K562 (cell line): Measurements from ENCODE around the gene ENC1. TPM values are rescaled to one million over a fixed set of nuclear protein-coding genes. Genes with fewer than 3 reads are reported as not detected.

Experiments
- ATAC-seq: fragments of 200-7000 bp; cut with Tn5 transposase; 3 replicates; pipeline ENCODE4 v1.9.1; 2020; ENCODE audit warnings: moderate library complexity
- BruUV-seq: library from RNA; stranded (reverse); fragments of 400-500 nt; replicated peaks from 2 replicates; lab custom pipeline; 2021; lab: Mats Ljungman, UMichigan
- CTCF ChIA-PET: fragments of 300-600 bp; formaldehyde crosslinking; extraction: SDS; loops from one replicate; lab custom pipeline; 2021; ENCODE audit warnings: low intra/inter-chr PET ratio; lab: Yijun Ruan, JAX
- POLR2A ChIA-PET: fragments of 300-600, 350-650 bp; sonication (Branson Sonifier 250); formaldehyde crosslinking; extraction: SDS; loops from one replicate; lab custom pipeline; 2021; ENCODE audit warnings: antibody characterized with exemption, inconsistent platforms; lab: Yijun Ruan, JAX
- DNase-seq, 4 experiments: peaks; one replicate each; pipeline versions ENCODE4 v3.0.0 to v3.0.0-alpha.2; 2011 to 2018; ENCODE audit warnings: low spot score in 3 of 4, mixed read lengths in 3 of 4; ENCODE audit errors: extremely low read depth in 1 of 4
- FAIRE-seq: peaks from 2 replicates; lab custom pipeline; 2011; peaks lifted over from hg19 to GRCh38; lab: Jason Lieb, UNC
- H2AFZ ChIP-seq: 2 replicates; pipeline ENCODE4 v1.6.0; 2011; ENCODE audit warnings: low read depth, low read length, control low read depth, inconsistent platforms
- H3K27ac ChIP-seq: fragments of 200-600 bp; 3 replicates; pipeline ENCODE4 v1.8.0; 2011; ENCODE audit warnings: low read depth, mild to moderate bottlenecking, control low read depth, inconsistent platforms, low read length, moderate library complexity, mixed read lengths; ENCODE audit errors: extremely low read depth
- H3K27me3 ChIP-seq, 2 experiments: fragments of 300-600 bp in 1 of 2; 2 replicates in 1 of 2; 3 replicates in 1 of 2; pipeline versions ENCODE4 v1.6.0 to v1.8.0; 2011; ENCODE audit warnings: inconsistent platforms in 2 of 2, low read length in 2 of 2, mild to moderate bottlenecking in 1 of 2, mixed read lengths in 1 of 2, moderate library complexity in 1 of 2; ENCODE audit not compliant: control insufficient read depth in 2 of 2, insufficient read depth in 2 of 2
- H3K36me3 ChIP-seq: fragments of 300-600 bp; 3 replicates; pipeline ENCODE4 v1.8.0; 2011; ENCODE audit warnings: mild to moderate bottlenecking, low read length, inconsistent platforms; ENCODE audit not compliant: control insufficient read depth, insufficient read depth
- H3K4me1 ChIP-seq, 2 experiments: fragments of 200-600 bp in 1 of 2; replicated peaks in 1 of 2; 2 replicates in 1 of 2; 3 replicates in 1 of 2; pipeline versions ENCODE4 v1.5.1 to v1.8.0; 2011; ENCODE audit warnings: inconsistent platforms in 2 of 2, low read length in 2 of 2, mild to moderate bottlenecking in 1 of 2, mixed read lengths in 1 of 2, moderate library complexity in 1 of 2; ENCODE audit not compliant: control insufficient read depth in 2 of 2, insufficient read depth in 2 of 2
- H3K4me2 ChIP-seq: 2 replicates; pipeline ENCODE4 v1.6.1; 2011; ENCODE audit warnings: low read length, control low read depth, inconsistent platforms, mixed read lengths; ENCODE audit not compliant: insufficient read depth
- H3K4me3 ChIP-seq: fragments of 200-600 bp; sonication (generic), shearing (Covaris generic); 2 replicates; pipeline ENCODE4 v1.5.1; 2016; ENCODE audit warnings: control low read depth, inconsistent platforms
- H3K79me2 ChIP-seq: fragments of 200-600 bp; 3 replicates; pipeline ENCODE4 v1.8.0; 2011; ENCODE audit warnings: low read length, inconsistent platforms; ENCODE audit not compliant: control insufficient read depth, insufficient read depth
- H3K9ac ChIP-seq, 2 experiments: 2 replicates each; pipeline versions ENCODE4 v1.6.0 to v1.6.1; 2011; ENCODE audit warnings: low read depth in 2 of 2, low read length in 2 of 2, control low read depth in 1 of 2, inconsistent platforms in 1 of 2, mild to moderate bottlenecking in 1 of 2, mixed read lengths in 1 of 2; ENCODE audit not compliant: insufficient read depth in 1 of 2
- H3K9me1 ChIP-seq: one replicate; pipeline ENCODE4 v1.6.0; 2011; ENCODE audit warnings: inconsistent platforms, mild to moderate bottlenecking, low read length, moderate library complexity; ENCODE audit not compliant: control insufficient read depth, insufficient read depth
- H3K9me3 ChIP-seq: replicated peaks from 2 replicates; pipeline ENCODE4 v1.5.1; 2011; ENCODE audit warnings: low read depth, low read length, inconsistent platforms; ENCODE audit not compliant: control insufficient read depth, insufficient read depth
- H4K20me1 ChIP-seq: replicated peaks from 2 replicates; pipeline ENCODE4 v1.6.1; 2011; ENCODE audit warnings: low read length, inconsistent platforms, mixed read lengths; ENCODE audit not compliant: control insufficient read depth, insufficient read depth
- FOXA1 ChIP-seq: fragments of 450-650 bp; IDR thresholded peaks from 2 replicates; pipeline ENCODE4 v1.6.1; 2016; ENCODE audit warnings: mild to moderate bottlenecking, borderline replicate concordance
- FOXJ3 ChIP-seq: sonication (generic); formaldehyde crosslinking; IDR thresholded peaks from 2 replicates; pipeline ENCODE4 v1.4.0; 2020; ENCODE audit warnings: mild to moderate bottlenecking, missing genetic modification reagents
- FOXK1 ChIP-seq: sonication (generic); formaldehyde crosslinking; IDR thresholded peaks from 2 replicates; pipeline ENCODE4 v1.8.0; 2022; ENCODE audit warnings: missing genetic modification reagents, mild to moderate bottlenecking, borderline replicate concordance
- HDAC2 ChIP-seq: fragments of 450-650 bp; IDR thresholded peaks from 2 replicates; pipeline ENCODE4 v1.6.1; 2016; ENCODE audit warnings: mild to moderate bottlenecking
- HDAC3 ChIP-seq: fragments of 450-650 bp; IDR thresholded peaks from 2 replicates; pipeline ENCODE4 v1.6.1; 2018; ENCODE audit warnings: borderline replicate concordance, mild to moderate bottlenecking, moderate library complexity; ENCODE audit not compliant: partially characterized antibody
- HDGF ChIP-seq: fragments of 450-650 bp; IDR thresholded peaks from 2 replicates; pipeline ENCODE4 v1.6.1; 2016
- KLF1 ChIP-seq: fragments of 450-650 bp; IDR thresholded peaks from 2 replicates; pipeline ENCODE4 v1.6.1; 2016; ENCODE audit warnings: missing genetic modification characterization, missing compliant biosample characterization
- LARP7 ChIP-seq: fragments of 450-650 bp; IDR thresholded peaks from 2 replicates; pipeline ENCODE4 v1.6.1; 2016
- MTA1 ChIP-seq: fragments of 450-650 bp; IDR thresholded peaks from 2 replicates; pipeline ENCODE4 v1.6.1; 2017; ENCODE audit warnings: borderline replicate concordance
- NELFE ChIP-seq: IDR thresholded peaks from 2 replicates; pipeline ENCODE4 v1.6.1; 2011; ENCODE audit warnings: mild to moderate bottlenecking; ENCODE audit not compliant: insufficient read depth, insufficient read length
- NR3C1 ChIP-seq: sonication (generic); formaldehyde crosslinking; IDR thresholded peaks from 2 replicates; pipeline ENCODE4 v1.8.1; 2022; ENCODE audit warnings: missing genetic modification reagents
- POLR2A ChIP-seq: fragments of 450-650 bp; conservative IDR thresholded peaks from 2 replicates; pipeline ENCODE4 v1.6.1; 2016
- POLR2H ChIP-seq: IDR thresholded peaks from 2 replicates; pipeline ENCODE4 v1.6.1; 2016; ENCODE audit warnings: missing genetic modification characterization, low read depth, mild to moderate bottlenecking, control low read depth, missing compliant biosample characterization, moderate library complexity
- SNIP1 ChIP-seq: fragments of 450-650 bp; IDR thresholded peaks from 2 replicates; pipeline ENCODE4 v1.7.1; 2017; ENCODE audit warnings: low read depth, mild to moderate bottlenecking
- STAT5B ChIP-seq: fragments of 250-450 bp; sonication (Bioruptor Pico); IDR thresholded peaks from 2 replicates; pipeline ENCODE4 v1.8.0; 2021; ENCODE audit warnings: mild to moderate bottlenecking, inconsistent platforms
- SUPT5H ChIP-seq: fragments of 450-650 bp; IDR thresholded peaks from 2 replicates; pipeline ENCODE4 v1.6.1; 2016
- TAF1 ChIP-seq: IDR thresholded peaks from 2 replicates; pipeline ENCODE4 v1.6.1; 2011; ENCODE audit warnings: mild to moderate bottlenecking, low read length, moderate library complexity; ENCODE audit not compliant: insufficient read depth, control insufficient read depth, severe bottlenecking; ENCODE audit errors: extremely low read depth
- ZNF274 ChIP-seq: IDR thresholded peaks from 2 replicates; pipeline ENCODE4 v1.6.1; 2011; ENCODE audit warnings: low read depth, mild to moderate bottlenecking, low read length, moderate library complexity, borderline replicate concordance
- ZNF445 ChIP-seq: fragments of 250-450 bp; sonication (Bioruptor Pico); IDR thresholded peaks from 2 replicates; pipeline ENCODE4 v1.4.0; 2020; ENCODE audit warnings: low read depth, mild to moderate bottlenecking, moderate library complexity
- WGBS: fragments of 100-300 bp; shearing (Covaris generic); methylation state at CpG from one replicate; pipeline ENCODE4 v1.1.6; 2016; ENCODE audit warnings: low coverage, mixed read lengths; ENCODE audit not compliant: insufficient coverage; ENCODE audit errors: missing lambda C conversion rate; 5-methylcytosine and 5-hydroxymethylcytosine counted together
- in situ Hi-C: fragments of 300-500 bp; cut with MboI; formaldehyde crosslinking; loops from 4 replicates; pipeline ENCODE4 v1.15.0; 2018; ENCODE audit warnings: inconsistent platforms, mixed read lengths
- intact Hi-C: fragments of 100-400 bp; cut with micrococcal nuclease; formaldehyde crosslinking; loops from 2 replicates; pipeline ENCODE4 v1.14.2; 2022
- polyA plus RNA-seq, 8 experiments: library from polyadenylated mRNA; depleted of rRNA in 4 of 8; stranded (reverse) in 5 of 8; unstranded in 3 of 8; fragments of >200 nt; fragmentation: Nextera tagmentation in 2 of 8; fragmentation: Illumina TruSeq in 1 of 8; extraction: Ambion mirVana in 2 of 8; extraction: Trizol in 1 of 8; gene quantifications; 2 replicates each; pipeline versions ENCODE4 v1.2.1 to v1.2.3, GENCODE V29; 2011 to 2014; ENCODE audit warnings: inconsistent platforms in 1 of 8, missing spikeins in 1 of 8
- total RNA-seq, 7 experiments: library from RNA; depleted of rRNA in 6 of 7; stranded (reverse); fragments of >200 nt in 6 of 7; fragmentation: Illumina TruSeq in 2 of 7; extraction: Trizol in 2 of 7; gene quantifications; 2 replicates each; pipeline versions ENCODE4 v1.2.1 to v1.2.3, GENCODE V29; 2011 to 2021; ENCODE audit warnings: low replicate concordance in 1 of 7
- TF ChIP-seq, protein P1 (sequence below): sonication (generic); formaldehyde crosslinking; IDR thresholded peaks from 2 replicates; pipeline ENCODE4 v1.8.1; 2022; ENCODE audit warnings: missing genetic modification reagents
- TF ChIP-seq, protein P2 (sequence below), 2 experiments: fragments of 450-650 bp in 1 of 2; sonication (generic) in 1 of 2; formaldehyde crosslinking in 1 of 2; IDR thresholded peaks in 1 of 2; conservative IDR thresholded peaks in 1 of 2; 2 replicates each; pipeline versions ENCODE4 v1.6.1 to v1.8.1; 2016 to 2023; ENCODE audit warnings: mild to moderate bottlenecking in 2 of 2, moderate library complexity in 2 of 2, inconsistent platforms in 1 of 2, missing genetic modification reagents in 1 of 2

The ENC1 gene
- total and polyA plus RNA-seq, 9 of the 15 experiments (the other 6 are each of a cell fraction or from before 2014, with no cell fraction given), result 0.17 to 3.2 (median 0.97) TPM

DNA sequence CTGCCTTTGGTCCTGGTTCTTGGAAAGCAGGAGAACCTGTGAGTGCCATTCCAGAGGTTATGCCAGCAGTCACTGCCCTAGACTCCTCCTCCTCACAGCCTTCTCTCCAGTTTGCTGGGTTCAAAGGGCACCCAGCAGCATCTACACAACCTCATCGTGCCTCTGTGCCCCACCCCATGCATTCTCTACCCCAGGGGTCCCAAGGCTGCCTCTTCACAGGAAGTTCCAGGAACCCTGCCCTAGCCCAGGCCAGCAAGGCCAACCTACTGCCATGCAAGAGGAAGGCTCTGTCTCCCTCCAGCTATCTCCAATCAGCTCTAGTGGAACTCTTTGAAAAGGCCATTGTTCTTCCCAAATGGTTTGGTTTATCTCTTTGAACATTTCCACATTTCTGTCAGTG lies 21.2 kb downstream of the ENC1 start (continued):
- TF ChIP-seq FOXA1 (no peak), SUPT5H (no peak), FOXK1 (CRISPR knock-in tag) (no peak)
- TF ChIP-seq, protein P1, sequence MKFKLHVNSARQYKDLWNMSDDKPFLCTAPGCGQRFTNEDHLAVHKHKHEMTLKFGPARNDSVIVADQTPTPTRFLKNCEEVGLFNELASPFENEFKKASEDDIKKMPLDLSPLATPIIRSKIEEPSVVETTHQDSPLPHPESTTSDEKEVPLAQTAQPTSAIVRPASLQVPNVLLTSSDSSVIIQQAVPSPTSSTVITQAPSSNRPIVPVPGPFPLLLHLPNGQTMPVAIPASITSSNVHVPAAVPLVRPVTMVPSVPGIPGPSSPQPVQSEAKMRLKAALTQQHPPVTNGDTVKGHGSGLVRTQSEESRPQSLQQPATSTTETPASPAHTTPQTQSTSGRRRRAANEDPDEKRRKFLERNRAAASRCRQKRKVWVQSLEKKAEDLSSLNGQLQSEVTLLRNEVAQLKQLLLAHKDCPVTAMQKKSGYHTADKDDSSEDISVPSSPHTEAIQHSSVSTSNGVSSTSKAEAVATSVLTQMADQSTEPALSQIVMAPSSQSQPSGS (CRISPR knock-in tag), result no peak

- in situ Hi-C loops, result no loop called here
- 47% methylated on average over 1 of the region's 5 CpGs for WGBS
- intact Hi-C loops, result no loop called here
- no TSS peak for BruUV-seq
- FAIRE-seq (no peak), DNase-seq (no peak)
- H3K36me3 ChIP-seq, result no peaks in the 10 kb centered on the region
- H3K4me1 ChIP-seq, result peaks cover 6% of the 10 kb centered on the region in 2 experiments; a peak in 3 of 5 replicates
- H3K9ac ChIP-seq, result no peak overlapping the region
- no peaks in the 10 kb centered on the region for H3K9me1 ChIP-seq
- no peak overlapping the region for H3K4me3 ChIP-seq
- no peak overlapping the region for H2AFZ ChIP-seq
- no peaks in the 10 kb centered on the region for H4K20me1 ChIP-seq
- H3K27me3 ChIP-seq, result peaks cover 2 to 24% of the 10 kb centered on the region in 2 experiments; a peak in 4 of 5 replicates
- CTCF ChIA-PET, result no interaction called here
- TF ChIP-seq LARP7 (no peak), ZNF274 (no peak), FOXJ3 (CRISPR knock-in tag) (no peak), TAF1 (no peak), NR3C1 (CRISPR knock-in tag) (no peak), MTA1 (no peak), STAT5B (no peak), KLF1 (tag) (no peak), HDGF (no peak), HDAC2 (no peak), POLR2A (no peak), HDAC3 (no peak), ZNF445 (CRISPR knock-in tag) (no peak), SNIP1 (no peak), POLR2H (tag) (no peak), NELFE (no peak)
- TF ChIP-seq, protein P2, sequence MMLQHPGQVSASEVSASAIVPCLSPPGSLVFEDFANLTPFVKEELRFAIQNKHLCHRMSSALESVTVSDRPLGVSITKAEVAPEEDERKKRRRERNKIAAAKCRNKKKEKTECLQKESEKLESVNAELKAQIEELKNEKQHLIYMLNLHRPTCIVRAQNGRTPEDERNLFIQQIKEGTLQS (IDR thresholded peaks at IDR 0.05), result no peak
- TF ChIP-seq, protein P2 (CRISPR knock-in tag; conservative IDR thresholded peaks at IDR 0.05), result no peak
- TF ChIP-seq, all 486 proteins: peak for 0
- Histone ChIP-seq H3K79me2 (no peaks in the 10 kb centered on the region), H3K9me3 (no peaks in the 10 kb centered on the region), H3K27ac (no peak overlapping the region), H3K4me2 (no peak overlapping the region)
- POLR2A ChIA-PET, result interaction anchor here (0.8 kb wide), 1 partner anchor 60 kb away, joined by 3 read pairs; no protein-coding TSS in a partner anchor
- no peak for ATAC-seq
Measured at GRCh38 chr5:74618106-74618505, 22.4 kb downstream of the ENC1 start.
